ENCODE data around the gene GSTO2.

GRCh38 chr10:104304356-104304745 lies 35.4 kb downstream of the GSTO2 start:
- TF ChIP-seq, protein P1, sequence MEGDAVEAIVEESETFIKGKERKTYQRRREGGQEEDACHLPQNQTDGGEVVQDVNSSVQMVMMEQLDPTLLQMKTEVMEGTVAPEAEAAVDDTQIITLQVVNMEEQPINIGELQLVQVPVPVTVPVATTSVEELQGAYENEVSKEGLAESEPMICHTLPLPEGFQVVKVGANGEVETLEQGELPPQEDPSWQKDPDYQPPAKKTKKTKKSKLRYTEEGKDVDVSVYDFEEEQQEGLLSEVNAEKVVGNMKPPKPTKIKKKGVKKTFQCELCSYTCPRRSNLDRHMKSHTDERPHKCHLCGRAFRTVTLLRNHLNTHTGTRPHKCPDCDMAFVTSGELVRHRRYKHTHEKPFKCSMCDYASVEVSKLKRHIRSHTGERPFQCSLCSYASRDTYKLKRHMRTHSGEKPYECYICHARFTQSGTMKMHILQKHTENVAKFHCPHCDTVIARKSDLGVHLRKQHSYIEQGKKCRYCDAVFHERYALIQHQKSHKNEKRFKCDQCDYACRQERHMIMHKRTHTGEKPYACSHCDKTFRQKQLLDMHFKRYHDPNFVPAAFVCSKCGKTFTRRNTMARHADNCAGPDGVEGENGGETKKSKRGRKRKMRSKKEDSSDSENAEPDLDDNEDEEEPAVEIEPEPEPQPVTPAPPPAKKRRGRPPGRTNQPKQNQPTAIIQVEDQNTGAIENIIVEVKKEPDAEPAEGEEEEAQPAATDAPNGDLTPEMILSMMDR (conservative IDR thresholded peaks at IDR 0.05) = no peak
- TF ChIP-seq ZFX (IDR thresholded peaks at IDR 0.05) = no peak
